H9 (cell line): ENCODE measurements around the gene MAP7. TPM values are rescaled to one million over a fixed set of nuclear protein-coding genes. Genes with fewer than 3 reads are reported as not detected.

ENCODE experiments used
- DNase-seq: peaks from one replicate; pipeline ENCODE4 v3.0.0-alpha.2; 2017
- H2AFZ ChIP-seq: one replicate; pipeline ENCODE4 v1.6.1; 2013; ENCODE audit warnings: mild to moderate bottlenecking, low read length, control low read depth, moderate library complexity
- H2AK5ac ChIP-seq: 2 replicates; pipeline ENCODE4 v1.6.1; 2013; ENCODE audit warnings: low read length, control low read depth, mixed read lengths; ENCODE audit not compliant: insufficient read length
- H2BK120ac ChIP-seq: one replicate; pipeline ENCODE4 v1.6.1; 2013; ENCODE audit warnings: low read depth, mild to moderate bottlenecking, low read length, control low read depth, inconsistent platforms; ENCODE audit not compliant: poor library complexity, severe bottlenecking
- H2BK12ac ChIP-seq: 2 replicates; pipeline ENCODE4 v1.6.1; 2013; ENCODE audit warnings: low read length, control low read depth, mixed read lengths, low read depth; ENCODE audit not compliant: insufficient read length
- H2BK15ac ChIP-seq: 2 replicates; pipeline ENCODE4 v1.6.1; 2013; ENCODE audit warnings: low read depth, low read length, control low read depth
- H2BK20ac ChIP-seq: one replicate; pipeline ENCODE4 v1.6.1; 2013; ENCODE audit warnings: low read depth, mild to moderate bottlenecking, low read length, control low read depth, inconsistent platforms; ENCODE audit not compliant: poor library complexity, severe bottlenecking
- H2BK5ac ChIP-seq: 2 replicates; pipeline ENCODE4 v1.6.1; 2013; ENCODE audit warnings: low read length, control low read depth, mixed read lengths; ENCODE audit not compliant: insufficient read length
- H3K14ac ChIP-seq: 2 replicates; pipeline ENCODE4 v1.6.1; 2013; ENCODE audit warnings: low read length, control low read depth; ENCODE audit not compliant: insufficient read depth
- H3K18ac ChIP-seq: 2 replicates; pipeline ENCODE4 v1.6.1; 2013; ENCODE audit warnings: low read depth, mild to moderate bottlenecking, mixed read lengths, low read length, control low read depth; ENCODE audit not compliant: insufficient read length
- H3K23ac ChIP-seq: 2 replicates; pipeline ENCODE4 v1.6.1; 2013; ENCODE audit warnings: low read length, control low read depth, mixed read lengths, low read depth; ENCODE audit not compliant: insufficient read length
- H3K23me2 ChIP-seq: 2 replicates; pipeline ENCODE4 v1.6.1; 2013; ENCODE audit warnings: low read depth, mild to moderate bottlenecking, mixed read lengths, low read length, control low read depth; ENCODE audit not compliant: insufficient read length, poor library complexity, severe bottlenecking
- H3K27ac ChIP-seq: 2 replicates; pipeline ENCODE4 v1.5.1; 2013; ENCODE audit warnings: low read length, control low read depth, mixed read lengths, low read depth; ENCODE audit not compliant: insufficient read length
- H3K27me3 ChIP-seq: 2 replicates; pipeline ENCODE4 v1.6.1; 2013; ENCODE audit warnings: low read length, control low read depth, inconsistent platforms; ENCODE audit not compliant: insufficient read depth
- H3K4ac ChIP-seq: 2 replicates; pipeline ENCODE4 v1.6.1; 2013; ENCODE audit warnings: low read depth, mild to moderate bottlenecking, control low read depth, inconsistent platforms, low read length, moderate library complexity
- H3K4me1 ChIP-seq: 2 replicates; pipeline ENCODE4 v1.6.1; 2013; ENCODE audit warnings: low read length, control low read depth, inconsistent platforms; ENCODE audit not compliant: insufficient read depth
- H3K4me2 ChIP-seq: 2 replicates; pipeline ENCODE4 v1.6.1; 2013; ENCODE audit warnings: low read length, control low read depth, mixed read lengths; ENCODE audit not compliant: insufficient read length, insufficient read depth
- H3K56ac ChIP-seq: 2 replicates; pipeline ENCODE4 v1.6.1; 2013; ENCODE audit warnings: low read depth, mild to moderate bottlenecking, mixed read lengths, low read length, control low read depth; ENCODE audit not compliant: insufficient read length
- H3K79me1 ChIP-seq: 2 replicates; pipeline ENCODE4 v1.6.1; 2013; ENCODE audit warnings: low read depth, mild to moderate bottlenecking, moderate library complexity, low read length, control low read depth, inconsistent platforms; ENCODE audit not compliant: insufficient read depth, poor library complexity, severe bottlenecking
- H3K79me2 ChIP-seq: 2 replicates; pipeline ENCODE4 v1.6.1; 2013; ENCODE audit warnings: low read length, control low read depth, inconsistent platforms; ENCODE audit not compliant: insufficient read depth
- H3K9ac ChIP-seq: 2 replicates; pipeline ENCODE4 v1.6.1; 2013; ENCODE audit warnings: low read length, control low read depth, mixed read lengths; ENCODE audit not compliant: insufficient read length; ENCODE audit errors: extremely low read depth
- H3K9me3 ChIP-seq: one replicate; pipeline ENCODE4 v1.6.1; 2013; ENCODE audit warnings: low read depth, low read length, inconsistent platforms; ENCODE audit not compliant: control insufficient read depth
- H3T11ph ChIP-seq: one replicate; pipeline ENCODE4 v1.6.1; 2013; ENCODE audit warnings: mild to moderate bottlenecking, low read length, control low read depth, inconsistent platforms
- H4K20me1 ChIP-seq: one replicate; pipeline ENCODE4 v1.6.1; 2013; ENCODE audit not compliant: control insufficient read depth, insufficient read length, insufficient read depth
- H4K5ac ChIP-seq: 2 replicates; pipeline ENCODE4 v1.6.1; 2013; ENCODE audit warnings: low read depth, mild to moderate bottlenecking, mixed read lengths, low read length, control low read depth; ENCODE audit not compliant: insufficient read length
- H4K8ac ChIP-seq: replicated peaks from 2 replicates; pipeline ENCODE4 v1.6.1; 2013; ENCODE audit warnings: low read length, control low read depth, mixed read lengths, low read depth; ENCODE audit not compliant: insufficient read length
- H4K91ac ChIP-seq: 2 replicates; pipeline ENCODE4 v1.6.1; 2013; ENCODE audit warnings: low read depth, mild to moderate bottlenecking, moderate library complexity, mixed read lengths, low read length, control low read depth; ENCODE audit not compliant: insufficient read length
- H3K27ac Mint-ChIP-seq, 3 experiments: 2 replicates in 2 of 3; 3 replicates in 1 of 3; pipeline ENCODE4 v1.8.0; 2020 to 2021; ENCODE audit warnings: mixed read lengths in 3 of 3, mild to moderate bottlenecking in 1 of 3, moderate library complexity in 1 of 3
- H3K27me3 Mint-ChIP-seq: 2 replicates; pipeline ENCODE4 v1.8.0; 2021; ENCODE audit warnings: low read depth, mild to moderate bottlenecking, moderate library complexity, mixed read lengths
- H3K36me3 Mint-ChIP-seq, 3 experiments: 2 replicates in 2 of 3; 3 replicates in 1 of 3; pipeline ENCODE4 v1.8.0; 2020 to 2021; ENCODE audit warnings: low read depth in 3 of 3, mixed read lengths in 3 of 3; ENCODE audit not compliant: insufficient read depth in 1 of 3
- H3K4me1 Mint-ChIP-seq, 2 experiments: 2 replicates each; pipeline ENCODE4 v1.8.0; 2020; ENCODE audit warnings: mixed read lengths in 2 of 2
- H3K4me3 Mint-ChIP-seq, 2 experiments: 2 replicates in 1 of 2; 3 replicates in 1 of 2; pipeline ENCODE4 v1.8.0; 2020 to 2021; ENCODE audit warnings: mild to moderate bottlenecking in 2 of 2, mixed read lengths in 2 of 2, moderate library complexity in 1 of 2
- H3K9me3 Mint-ChIP-seq, 2 experiments: 2 replicates in 1 of 2; 3 replicates in 1 of 2; pipeline ENCODE4 v1.8.0; 2020; ENCODE audit warnings: mild to moderate bottlenecking in 2 of 2, mixed read lengths in 2 of 2, moderate library complexity in 1 of 2
- WGBS: extraction: QIAGEN DNeasy Blood & Tissue Kit; methylation state at CpG from one replicate; pipeline ENCODE4 v1.1.7; 2013; ENCODE audit warnings: missing lambda C conversion rate, low lambda C conversion rate, mixed read lengths; ENCODE audit not compliant: insufficient read length; ENCODE audit errors: extremely low coverage; 5-methylcytosine and 5-hydroxymethylcytosine counted together
- total RNA-seq: library from RNA; stranded (reverse); gene quantifications from 2 replicates; pipeline ENCODE4 v1.2.1, GENCODE V29; 2021
- TF ChIP-seq, protein P1 (sequence below): fragments of 200-600 bp; sonication (generic); conservative IDR thresholded peaks from 3 replicates; pipeline ENCODE4 v1.8.0; 2021; ENCODE audit warnings: antibody characterized with exemption, mild to moderate bottlenecking

Gene MAP7
- total RNA-seq, 1 experiment from 2014 or later: 51.1 TPM

DNA sequence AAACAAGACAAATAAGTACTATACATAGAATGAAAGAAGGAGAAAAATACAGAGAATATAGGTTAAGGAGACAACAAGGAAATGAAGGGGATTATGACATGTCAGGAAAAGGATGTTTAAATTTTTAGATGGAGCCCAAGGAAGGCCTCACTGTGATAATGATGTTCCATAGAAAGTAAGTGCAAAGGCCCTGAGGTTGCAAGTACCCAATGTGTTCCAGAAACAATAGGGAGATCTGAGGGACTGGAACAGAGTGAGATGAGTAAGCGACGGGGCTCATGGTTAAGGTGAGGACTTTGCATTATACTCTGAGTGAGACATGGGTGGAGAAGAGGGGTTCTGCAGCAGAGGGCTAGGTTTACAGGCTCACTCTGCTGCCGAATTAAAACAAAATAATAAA lies 137.8 kb downstream of the MAP7 start:
- H3K4ac ChIP-seq: no peak overlapping the region
- Mint-ChIP-seq H3K9me3 (no peaks in the 10 kb centered on the region), H3K27me3 (no peaks in the 10 kb centered on the region)

More for the DNA sequence above, 137.8 kb downstream of the MAP7 start:
- Mint-ChIP-seq H3K4me3 (no peak overlapping the region; a peak in 1 of 5 replicates), H3K36me3 (peaks cover 2 to 12% (median 11%) of the 10 kb centered on the region in 3 experiments; a peak in 5 of 7 replicates), H3K4me1 (peaks cover 7 to 8% of the 10 kb centered on the region in 2 experiments), H3K27ac (peak overlapping the region in 2 of 3 experiments; percentile 3 to 60; a peak in 2 of 7 replicates)
- H4K20me1 ChIP-seq: no peaks in the 10 kb centered on the region
- WGBS: no CpG with 5 or more reads among the region's 3 CpGs
- H3K79me2 ChIP-seq: no peaks in the 10 kb centered on the region
- no peak overlapping the region for H3K18ac ChIP-seq
- H3K23me2 ChIP-seq: no peaks in the 10 kb centered on the region
- no peak overlapping the region for H3K14ac ChIP-seq
- H2BK20ac ChIP-seq: no peak overlapping the region
- H2BK12ac ChIP-seq: no peak overlapping the region
- H3K4me2 ChIP-seq: no peak overlapping the region
- H4K8ac ChIP-seq: no peak overlapping the region
- H3K4me1 ChIP-seq: no peaks in the 10 kb centered on the region
- no peak for DNase-seq
- no peak overlapping the region for H3K9ac ChIP-seq
- TF ChIP-seq, protein P1, sequence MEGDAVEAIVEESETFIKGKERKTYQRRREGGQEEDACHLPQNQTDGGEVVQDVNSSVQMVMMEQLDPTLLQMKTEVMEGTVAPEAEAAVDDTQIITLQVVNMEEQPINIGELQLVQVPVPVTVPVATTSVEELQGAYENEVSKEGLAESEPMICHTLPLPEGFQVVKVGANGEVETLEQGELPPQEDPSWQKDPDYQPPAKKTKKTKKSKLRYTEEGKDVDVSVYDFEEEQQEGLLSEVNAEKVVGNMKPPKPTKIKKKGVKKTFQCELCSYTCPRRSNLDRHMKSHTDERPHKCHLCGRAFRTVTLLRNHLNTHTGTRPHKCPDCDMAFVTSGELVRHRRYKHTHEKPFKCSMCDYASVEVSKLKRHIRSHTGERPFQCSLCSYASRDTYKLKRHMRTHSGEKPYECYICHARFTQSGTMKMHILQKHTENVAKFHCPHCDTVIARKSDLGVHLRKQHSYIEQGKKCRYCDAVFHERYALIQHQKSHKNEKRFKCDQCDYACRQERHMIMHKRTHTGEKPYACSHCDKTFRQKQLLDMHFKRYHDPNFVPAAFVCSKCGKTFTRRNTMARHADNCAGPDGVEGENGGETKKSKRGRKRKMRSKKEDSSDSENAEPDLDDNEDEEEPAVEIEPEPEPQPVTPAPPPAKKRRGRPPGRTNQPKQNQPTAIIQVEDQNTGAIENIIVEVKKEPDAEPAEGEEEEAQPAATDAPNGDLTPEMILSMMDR: no peak
- no peaks in the 10 kb centered on the region for H3K27me3 ChIP-seq
- H3K23ac ChIP-seq: no peak overlapping the region
- H2BK120ac ChIP-seq: no peak overlapping the region
- no peaks in the 10 kb centered on the region for H3K79me1 ChIP-seq
- H2BK15ac ChIP-seq: no peak overlapping the region
- no peak overlapping the region for H3K27ac ChIP-seq
- no peak overlapping the region for H4K5ac ChIP-seq
- no peak overlapping the region for H2AFZ ChIP-seq
- H3K9me3 ChIP-seq: no peaks in the 10 kb centered on the region
- no peak overlapping the region for H2AK5ac ChIP-seq
- no peak overlapping the region for H3K56ac ChIP-seq
- H2BK5ac ChIP-seq: no peak overlapping the region
- H4K91ac ChIP-seq: no peak overlapping the region
- H3T11ph ChIP-seq: no peak overlapping the region
